ENCODE results near the gene CCAR1.
"Not testable (repeated sequence)": the region's sequence is repeated elsewhere in the genome, so short reads cannot be mapped to it uniquely, and the experiment has no call there.

Gene CCAR1

GRCh38 chr10:68767407-68767806 lies 46.4 kb downstream of the CCAR1 start:
- DNase-seq = not testable (repeated sequence)

GRCh38 chr10:68781613-68782574 lies 60.9 kb downstream of the CCAR1 start:
- DNase-seq = no peak

- DNase-seq = no peak
These were observed 63.4 kb downstream of the CCAR1 start for GRCh38 chr10:68784476-68784875.

- no peak for DNase-seq
These were observed 66.8 kb downstream of the CCAR1 start for GRCh38 chr10:68787813-68788212.

GRCh38 chr10:68790476-68790875 lies 69.4 kb downstream of the CCAR1 start:
- DNase-seq = no peak

- peak; percentile 39 for DNase-seq
These were observed 71.1 kb downstream of the CCAR1 start for GRCh38 chr10:68792115-68792514.

- no peak for DNase-seq
These were observed 75.0 kb downstream of the CCAR1 start for GRCh38 chr10:68795886-68796532.

- DNase-seq = no peak
These were observed 75.6 kb downstream of the CCAR1 start for GRCh38 chr10:68796605-68797004.

GRCh38 chr10:68800211-68800610 lies 79.2 kb downstream of the CCAR1 start:
- DNase-seq = no peak

- DNase-seq = no peak
These were observed 83.7 kb downstream of the CCAR1 start for GRCh38 chr10:68804692-68805091.

- not testable (repeated sequence) for DNase-seq
These were observed 89.8 kb downstream of the CCAR1 start for GRCh38 chr10:68810830-68811229.

GRCh38 chr10:68811314-68812009 lies 90.4 kb downstream of the CCAR1 start:
- no peak for DNase-seq

GRCh38 chr10:68812420-68812819 lies 91.4 kb downstream of the CCAR1 start:
- no peak for DNase-seq

- no peak for DNase-seq
These were observed 92.5 kb downstream of the CCAR1 start for GRCh38 chr10:68813559-68813958.

- DNase-seq = no peak
These were observed 95.9 kb downstream of the CCAR1 start for GRCh38 chr10:68816796-68817412.

- DNase-seq = not testable (repeated sequence)
These were observed 99.3 kb downstream of the CCAR1 start for GRCh38 chr10:68820359-68820758.

GRCh38 chr10:68822626-68823025 lies 101.6 kb downstream of the CCAR1 start:
- DNase-seq = not testable (repeated sequence)

GRCh38 chr10:68826764-68827591 lies 105.9 kb downstream of the CCAR1 start, which contains the start of gene STOX1:
Gene STOX1 (plus strand): TSS chr10:68827531. CDS start chr10:68827624, 93 bp downstream.
- DNase-seq = peak; percentile 90

- not testable (repeated sequence) for DNase-seq
These were observed 106.5 kb downstream of the CCAR1 start for GRCh38 chr10:68827592-68827959.

- peak; percentile 51 for DNase-seq
These were observed 107.1 kb downstream of the CCAR1 start for GRCh38 chr10:68828083-68828601.

- DNase-seq = no peak
These were observed 107.8 kb downstream of the CCAR1 start for GRCh38 chr10:68828833-68829232.

- no peak for DNase-seq
These were observed 108.5 kb downstream of the CCAR1 start for GRCh38 chr10:68829521-68829920.
